ENCODE measurements around the gene ARFGEF3. TPM values are rescaled to one million over a fixed set of nuclear protein-coding genes. Genes with fewer than 3 reads are reported as not detected.
"Not testable (repeated sequence)": the region's sequence is repeated elsewhere in the genome, so short reads cannot be mapped to it uniquely, and the experiment has no call there.

Gene ARFGEF3
- total RNA-seq, 1 donor from 2014 or later: 28.6 TPM

GRCh38 chr6:138205437-138206094, 43.8 kb downstream of the ARFGEF3 start:
- no peak overlapping the region for H3K27ac Mint-ChIP-seq
- no peaks in the 10 kb centered on the region for H3K27me3 Mint-ChIP-seq
- peaks cover 25% of the 10 kb centered on the region for H3K4me1 Mint-ChIP-seq (ENCODE audit: low read depth)
- no peak overlapping the region for H3K4me3 Mint-ChIP-seq (ENCODE audit: low read depth)
- DNase-seq (ENCODE audit: low spot score, unreplicated experiment): no peak
- H3K36me3 Mint-ChIP-seq (ENCODE audit: insufficient read depth): peaks cover 6% of the 10 kb centered on the region
- peaks cover 9% of the 10 kb centered on the region for H3K9me3 Mint-ChIP-seq (ENCODE audit: low read depth)
- no peak for TF ChIP-seq CTCF (IDR thresholded peaks at IDR 0.05; ENCODE audit: unreplicated experiment)

- no peak for TF ChIP-seq CTCF (IDR thresholded peaks at IDR 0.05; ENCODE audit: unreplicated experiment)
- no peak overlapping the region for H3K27ac Mint-ChIP-seq
These were observed 45.1 kb downstream of the ARFGEF3 start for GRCh38 chr6:138206862-138207261.

GRCh38 chr6:138211048-138211581, 49.4 kb downstream of the ARFGEF3 start:
- no peaks in the 10 kb centered on the region for H3K27me3 Mint-ChIP-seq
- TF ChIP-seq CTCF (IDR thresholded peaks at IDR 0.05; ENCODE audit: unreplicated experiment): no peak
- H3K9me3 Mint-ChIP-seq (ENCODE audit: low read depth): no peaks in the 10 kb centered on the region
- no peak for DNase-seq (ENCODE audit: low spot score, unreplicated experiment)
- no peak overlapping the region for H3K27ac Mint-ChIP-seq
- H3K36me3 Mint-ChIP-seq (ENCODE audit: insufficient read depth): peaks cover 13% of the 10 kb centered on the region
- H3K4me1 Mint-ChIP-seq (ENCODE audit: low read depth): peaks cover 18% of the 10 kb centered on the region
- no peak overlapping the region for H3K4me3 Mint-ChIP-seq (ENCODE audit: low read depth)

More at GRCh38 chr6:138206862-138207261, 45.1 kb downstream of the ARFGEF3 start:
- Mint-ChIP-seq H3K4me1 (ENCODE audit: low read depth) (peaks cover 25% of the 10 kb centered on the region), H3K36me3 (ENCODE audit: insufficient read depth) (peaks cover 11% of the 10 kb centered on the region), H3K9me3 (ENCODE audit: low read depth) (peaks cover 3% of the 10 kb centered on the region), H3K4me3 (ENCODE audit: low read depth) (no peak overlapping the region), H3K27me3 (no peaks in the 10 kb centered on the region)
- no peak for DNase-seq (ENCODE audit: low spot score, unreplicated experiment)

GRCh38 chr6:138211601-138212000, 49.9 kb downstream of the ARFGEF3 start:
- Mint-ChIP-seq H3K4me3 (ENCODE audit: low read depth) (no peak overlapping the region), H3K27me3 (no peaks in the 10 kb centered on the region), H3K4me1 (ENCODE audit: low read depth) (peaks cover 18% of the 10 kb centered on the region), H3K36me3 (ENCODE audit: insufficient read depth) (peaks cover 15% of the 10 kb centered on the region), H3K9me3 (ENCODE audit: low read depth) (no peaks in the 10 kb centered on the region), H3K27ac (no peak overlapping the region)
- no peak for DNase-seq (ENCODE audit: low spot score, unreplicated experiment)
- TF ChIP-seq CTCF (IDR thresholded peaks at IDR 0.05; ENCODE audit: unreplicated experiment): no peak

- not testable (repeated sequence) for H3K27me3 Mint-ChIP-seq; H3K4me3 Mint-ChIP-seq (ENCODE audit: low read depth); H3K27ac Mint-ChIP-seq; H3K9me3 Mint-ChIP-seq (ENCODE audit: low read depth); DNase-seq (ENCODE audit: low spot score, unreplicated experiment)
- Mint-ChIP-seq H3K36me3 (ENCODE audit: insufficient read depth) (peaks cover 15% of the 10 kb centered on the region), H3K4me1 (ENCODE audit: low read depth) (peaks cover 12% of the 10 kb centered on the region)
These were observed 50.8 kb downstream of the ARFGEF3 start for GRCh38 chr6:138212530-138212929.

Measured in progenitor cell of endocrine pancreas (in vitro differentiated cells).